SK-N-DZ (cell line): Measurements from ENCODE around the gene PRDM1.

Source experiments
- DNase-seq: peaks from one replicate; pipeline ENCODE4 v3.0.0-alpha.2; 2015; ENCODE audit warnings: low spot score

The PRDM1 gene

GRCh38 chr6:106069478-106069877 is 16.7 kb upstream of the PRDM1 start:
- peak; percentile 10 for DNase-seq

GRCh38 chr6:106070636-106071035 is 15.5 kb upstream of the PRDM1 start:
- no peak for DNase-seq

GRCh38 chr6:106072501-106073090 is 13.5 kb upstream of the PRDM1 start:
- no peak for DNase-seq

- no peak for DNase-seq
Observed at GRCh38 chr6:106074146-106074545, 12.0 kb upstream of the PRDM1 start.

GRCh38 chr6:106076139-106076538 is 10.0 kb upstream of the PRDM1 start:
- no peak for DNase-seq

GRCh38 chr6:106077170-106077569 is 9.0 kb upstream of the PRDM1 start:
- no peak for DNase-seq

GRCh38 chr6:106077881-106078280 is 8.3 kb upstream of the PRDM1 start:
- DNase-seq: no peak

GRCh38 chr6:106079961-106080762 is 6.0 kb upstream of the PRDM1 start:
- no peak for DNase-seq

- no peak for DNase-seq
Observed at GRCh38 chr6:106080763-106081095, 5.4 kb upstream of the PRDM1 start.

- DNase-seq: no peak
Observed at GRCh38 chr6:106081715-106082114, 4.4 kb upstream of the PRDM1 start.

GRCh38 chr6:106082735-106083398 is 3.3 kb upstream of the PRDM1 start:
- no peak for DNase-seq

- no peak for DNase-seq
Observed at GRCh38 chr6:106083618-106084017, 2.5 kb upstream of the PRDM1 start.

GRCh38 chr6:106084106-106084988 is 1.8 kb upstream of the PRDM1 start:
- no peak for DNase-seq

- DNase-seq: no peak
Observed at GRCh38 chr6:106084989-106085691, 996 bp upstream of the PRDM1 start.

- DNase-seq: no peak
Observed at GRCh38 chr6:106085692-106085983, 498 bp upstream of the PRDM1 start.

- no peak for DNase-seq
Observed at GRCh38 chr6:106086814-106087175, 659 bp downstream of the PRDM1 start.

- no peak for DNase-seq
Observed at GRCh38 chr6:106087548-106088325, 1.6 kb downstream of the PRDM1 start.

- DNase-seq: no peak
Observed at GRCh38 chr6:106090001-106090400, 3.9 kb downstream of the PRDM1 start.

GRCh38 chr6:106092279-106092678 is 6.1 kb downstream of the PRDM1 start:
- DNase-seq: no peak

GRCh38 chr6:106094261-106094963 is 8.3 kb downstream of the PRDM1 start:
- no peak for DNase-seq
